ENCODE results near the gene SOWAHA.

The SOWAHA gene

GRCh38 chr5:132823481-132824050, 10.5 kb downstream of the SOWAHA start:
- Mint-ChIP-seq H3K27me3 (peaks cover 68% of the 10 kb centered on the region), H3K36me3 (ENCODE audit: low read depth) (no peaks in the 10 kb centered on the region), H3K9me3 (no peaks in the 10 kb centered on the region), H3K4me1 (ENCODE audit: low read depth) (peaks cover 15% of the 10 kb centered on the region), H3K4me3 (no peak overlapping the region), H3K27ac (no peak overlapping the region)

GRCh38 chr5:132824426-132824825, 11.3 kb downstream of the SOWAHA start:
- Mint-ChIP-seq H3K36me3 (ENCODE audit: low read depth) (no peaks in the 10 kb centered on the region), H3K27me3 (peaks cover 68% of the 10 kb centered on the region), H3K4me3 (peak overlapping the region; percentile 45), H3K4me1 (ENCODE audit: low read depth) (peaks cover 16% of the 10 kb centered on the region), H3K9me3 (no peaks in the 10 kb centered on the region), H3K27ac (no peak overlapping the region)

GRCh38 chr5:132825033-132825833, 12.1 kb downstream of the SOWAHA start:
- H3K27ac Mint-ChIP-seq: no peak overlapping the region
- H3K9me3 Mint-ChIP-seq: no peaks in the 10 kb centered on the region
- H3K27me3 Mint-ChIP-seq: peaks cover 69% of the 10 kb centered on the region
- H3K36me3 Mint-ChIP-seq (ENCODE audit: low read depth): no peaks in the 10 kb centered on the region
- H3K4me1 Mint-ChIP-seq (ENCODE audit: low read depth): peaks cover 8% of the 10 kb centered on the region
- H3K4me3 Mint-ChIP-seq: peak overlapping the region; percentile 45

GRCh38 chr5:132825834-132826391, 12.8 kb downstream of the SOWAHA start:
- H3K4me3 Mint-ChIP-seq: peak overlapping the region; percentile 20
- peaks cover 67% of the 10 kb centered on the region for H3K27me3 Mint-ChIP-seq
- H3K27ac Mint-ChIP-seq: no peak overlapping the region
- peaks cover 5% of the 10 kb centered on the region for H3K4me1 Mint-ChIP-seq (ENCODE audit: low read depth)
- H3K36me3 Mint-ChIP-seq (ENCODE audit: low read depth): no peaks in the 10 kb centered on the region
- H3K9me3 Mint-ChIP-seq: no peaks in the 10 kb centered on the region

- Mint-ChIP-seq H3K27me3 (peaks cover 70% of the 10 kb centered on the region), H3K27ac (no peak overlapping the region), H3K4me3 (peak overlapping the region; percentile 19)
These were observed 13.5 kb downstream of the SOWAHA start for GRCh38 chr5:132826424-132827082.

GRCh38 chr5:132827943-132828673, 15.0 kb downstream of the SOWAHA start:
- Mint-ChIP-seq H3K27me3 (peaks cover 65% of the 10 kb centered on the region), H3K4me3 (no peak overlapping the region), H3K4me1 (ENCODE audit: low read depth) (peaks cover 11% of the 10 kb centered on the region)

More at GRCh38 chr5:132826424-132827082, 13.5 kb downstream of the SOWAHA start:
- Mint-ChIP-seq H3K36me3 (ENCODE audit: low read depth) (no peaks in the 10 kb centered on the region), H3K9me3 (no peaks in the 10 kb centered on the region), H3K4me1 (ENCODE audit: low read depth) (peaks cover 11% of the 10 kb centered on the region)

GRCh38 chr5:132828846-132829494, 15.9 kb downstream of the SOWAHA start:
- H3K4me3 Mint-ChIP-seq: peak overlapping the region; percentile 86
- no peak overlapping the region for H3K27ac Mint-ChIP-seq
- H3K9me3 Mint-ChIP-seq: no peaks in the 10 kb centered on the region
- H3K27me3 Mint-ChIP-seq: peaks cover 59% of the 10 kb centered on the region
- peaks cover 11% of the 10 kb centered on the region for H3K4me1 Mint-ChIP-seq (ENCODE audit: low read depth)
- no peaks in the 10 kb centered on the region for H3K36me3 Mint-ChIP-seq (ENCODE audit: low read depth)

More at GRCh38 chr5:132827943-132828673, 15.0 kb downstream of the SOWAHA start:
- Mint-ChIP-seq H3K36me3 (ENCODE audit: low read depth) (no peaks in the 10 kb centered on the region), H3K9me3 (no peaks in the 10 kb centered on the region), H3K27ac (no peak overlapping the region)

- H3K4me1 Mint-ChIP-seq (ENCODE audit: low read depth): peaks cover 11% of the 10 kb centered on the region
- no peaks in the 10 kb centered on the region for H3K9me3 Mint-ChIP-seq
- H3K27ac Mint-ChIP-seq: peak overlapping the region; percentile 78
- H3K4me3 Mint-ChIP-seq: peak overlapping the region; percentile 86
- H3K36me3 Mint-ChIP-seq (ENCODE audit: low read depth): no peaks in the 10 kb centered on the region
- peaks cover 51% of the 10 kb centered on the region for H3K27me3 Mint-ChIP-seq
These were observed 16.8 kb downstream of the SOWAHA start for GRCh38 chr5:132829742-132830435.

GRCh38 chr5:132830436-132831094, 17.5 kb downstream of the SOWAHA start, which contains the start of gene SHROOM1:
Gene SHROOM1 (minus strand): TSS chr5:132830647. CDS start chr5:132826140, 4,507 bp downstream.
- peak within 1 kb of the TSS; percentile 78 for H3K27ac Mint-ChIP-seq
- no peaks in the 10 kb centered on the region for H3K9me3 Mint-ChIP-seq
- H3K27me3 Mint-ChIP-seq: peaks cover 48% of the 10 kb centered on the region
- peaks cover 11% of the 10 kb centered on the region for H3K4me1 Mint-ChIP-seq (ENCODE audit: low read depth)
- H3K4me3 Mint-ChIP-seq: peak within 1 kb of the TSS; percentile 86
- no peaks in the 10 kb centered on the region for H3K36me3 Mint-ChIP-seq (ENCODE audit: low read depth)

GRCh38 chr5:132831095-132831860, 18.2 kb downstream of the SOWAHA start:
- peaks cover 11% of the 10 kb centered on the region for H3K4me1 Mint-ChIP-seq (ENCODE audit: low read depth)
- H3K36me3 Mint-ChIP-seq (ENCODE audit: low read depth): no peaks in the 10 kb centered on the region
- H3K27me3 Mint-ChIP-seq: peaks cover 43% of the 10 kb centered on the region
- no peaks in the 10 kb centered on the region for H3K9me3 Mint-ChIP-seq
- peak overlapping the region; percentile 63 for H3K27ac Mint-ChIP-seq
- H3K4me3 Mint-ChIP-seq: peak overlapping the region; percentile 74

- Mint-ChIP-seq H3K36me3 (ENCODE audit: low read depth) (no peaks in the 10 kb centered on the region), H3K9me3 (no peaks in the 10 kb centered on the region), H3K4me1 (ENCODE audit: low read depth) (peaks cover 11% of the 10 kb centered on the region), H3K4me3 (no peak overlapping the region), H3K27ac (no peak overlapping the region), H3K27me3 (peaks cover 29% of the 10 kb centered on the region)
These were observed 19.5 kb downstream of the SOWAHA start for GRCh38 chr5:132832612-132833011.

- peaks cover 9% of the 10 kb centered on the region for H3K4me1 Mint-ChIP-seq (ENCODE audit: low read depth)
These were observed 21.0 kb downstream of the SOWAHA start for GRCh38 chr5:132834057-132834456.

More at GRCh38 chr5:132834057-132834456, 21.0 kb downstream of the SOWAHA start:
- Mint-ChIP-seq H3K36me3 (ENCODE audit: low read depth) (no peaks in the 10 kb centered on the region), H3K27ac (no peak overlapping the region), H3K27me3 (peaks cover 17% of the 10 kb centered on the region), H3K9me3 (no peaks in the 10 kb centered on the region), H3K4me3 (no peak overlapping the region)

Data from stimulated activated naive CD8-positive, alpha-beta T cell treated with anti-CD3 and anti-CD28 coated beads, Interleukin-15, Interleukin-2, amounts not matched to agents 100 ng/mL and 50 ng/mL, for 24 hours (primary cell).